Mammary epithelial cell (primary cell): ENCODE results near the gene LGR6.

Experiments used
- CTCF ChIP-seq, 2 donors: IDR thresholded peaks in 1 of 2; conservative IDR thresholded peaks in 1 of 2; 2 replicates each; pipeline ENCODE4 v1.5.1; 2011 to 2012; ENCODE audit warnings: inconsistent platforms in 2 of 2, low read length in 2 of 2, mild to moderate bottlenecking in 2 of 2, control low read depth in 1 of 2, low read depth in 1 of 2; ENCODE audit not compliant: insufficient read depth in 1 of 2; ENCODE audit errors: extremely low read depth in 1 of 2
- EZH2 ChIP-seq: IDR thresholded peaks from 2 replicates; pipeline ENCODE4 v1.6.1; 2012; ENCODE audit warnings: low read length, inconsistent platforms, borderline replicate concordance

- peak; percentile 55 to 60 for TF ChIP-seq CTCF (conservative IDR thresholded peaks at IDR 0.05 in 1 of 2, IDR thresholded peaks at IDR 0.05 in 1 of 2; ENCODE audit: extremely low read depth in 1 of 2, insufficient read depth in 1 of 2, low read depth in 1 of 2, low read length in 2 of 2)
- TF ChIP-seq EZH2: no peak
These were observed 43.5 kb downstream of the LGR6 start for GRCh38 chr1:202237052-202237451.
